IMR-90 (cell line): Measurements from ENCODE around the gene CNTN4. TPM values are rescaled to one million over a fixed set of nuclear protein-coding genes. Genes with fewer than 3 reads are reported as not detected.

Experiments
- ATAC-seq: fragments of 200-7000 bp; cut with Tn5 transposase; 2 replicates; pipeline ENCODE4 v1.9.1; 2020; ENCODE audit warnings: low read depth, mild to moderate bottlenecking, moderate library complexity
- BruUV-seq: library from RNA; stranded (reverse); fragments of 400-500 nt; replicated peaks from 2 replicates; lab custom pipeline; 2021; lab: Mats Ljungman, UMichigan
- CTCF ChIA-PET: fragments of 300-600 bp; formaldehyde crosslinking; extraction: SDS; loops from one replicate; lab custom pipeline; 2021; ENCODE audit warnings: antibody characterized with exemption; lab: Yijun Ruan, JAX
- POLR2A ChIA-PET: fragments of 300-600 bp; sonication (Branson Sonifier 250); formaldehyde crosslinking; loops from one replicate; lab custom pipeline; 2022; ENCODE audit warnings: antibody characterized with exemption; ENCODE audit not compliant: unreplicated experiment; lab: Charles Lee
- DNase-seq: peaks from one replicate; pipeline ENCODE4 v3.0.0; 2013
- H2AFZ ChIP-seq: replicated peaks from 2 replicates; pipeline ENCODE3; 2013; ENCODE audit warnings: low read length, mild to moderate bottlenecking; ENCODE audit not compliant: poor library complexity
- H2AK5ac ChIP-seq: 2 replicates; pipeline ENCODE4 v1.6.1; 2013; ENCODE audit warnings: low read depth, low read length, inconsistent platforms
- H2AK9ac ChIP-seq: replicated peaks from 2 replicates; pipeline ENCODE3; 2013; ENCODE audit warnings: mild to moderate bottlenecking, low read depth, low read length, moderate library complexity; ENCODE audit not compliant: poor library complexity
- H2BK120ac ChIP-seq: 2 replicates; pipeline ENCODE4 v1.6.1; 2013; ENCODE audit warnings: low read depth, low read length, inconsistent platforms
- H2BK15ac ChIP-seq: 3 replicates; pipeline ENCODE4 v1.6.1; 2013; ENCODE audit warnings: low read depth, low read length, inconsistent platforms
- H2BK20ac ChIP-seq: 2 replicates; pipeline ENCODE4 v1.6.1; 2013; ENCODE audit warnings: low read depth, mild to moderate bottlenecking, inconsistent platforms, low read length, moderate library complexity
- H2BK5ac ChIP-seq: 2 replicates; pipeline ENCODE4 v1.6.1; 2013; ENCODE audit warnings: mild to moderate bottlenecking, low read depth, low read length, inconsistent platforms; ENCODE audit not compliant: poor library complexity, severe bottlenecking
- H3K14ac ChIP-seq: replicated peaks from 2 replicates; pipeline ENCODE4 v1.6.1; 2013; ENCODE audit warnings: low read depth, low read length, inconsistent platforms
- H3K18ac ChIP-seq: 2 replicates; pipeline ENCODE4 v1.6.1; 2013; ENCODE audit warnings: low read depth, low read length, control low read depth
- H3K23ac ChIP-seq: 2 replicates; pipeline ENCODE4 v1.6.1; 2013; ENCODE audit warnings: low read depth, low read length, inconsistent platforms
- H3K27ac ChIP-seq: 2 replicates; pipeline ENCODE4 v1.5.1; 2013; ENCODE audit warnings: mild to moderate bottlenecking, control low read depth, low read length; ENCODE audit not compliant: insufficient read depth
- H3K27me3 ChIP-seq: 2 replicates; pipeline ENCODE4 v1.6.1; 2013; ENCODE audit warnings: low read length; ENCODE audit not compliant: control insufficient read depth, insufficient read depth
- H3K36me3 ChIP-seq: 2 replicates; pipeline ENCODE4 v1.6.1; 2013; ENCODE audit warnings: low read length, mixed read lengths; ENCODE audit not compliant: control insufficient read depth, insufficient read depth
- H3K4ac ChIP-seq: 2 replicates; pipeline ENCODE4 v1.6.1; 2013; ENCODE audit warnings: low read depth, low read length, inconsistent platforms
- H3K4me1 ChIP-seq: 2 replicates; pipeline ENCODE4 v1.6.1; 2013; ENCODE audit warnings: low read length, mixed read lengths; ENCODE audit not compliant: control insufficient read depth, insufficient read depth
- H3K4me2 ChIP-seq: 2 replicates; pipeline ENCODE4 v1.6.1; 2013; ENCODE audit warnings: low read depth, mild to moderate bottlenecking, control low read depth, low read length, moderate library complexity
- H3K4me3 ChIP-seq: 2 replicates; pipeline ENCODE4 v1.5.1; 2013; ENCODE audit warnings: low read depth, mild to moderate bottlenecking, control low read depth, low read length, moderate library complexity; ENCODE audit not compliant: insufficient read depth
- H3K56ac ChIP-seq: 2 replicates; pipeline ENCODE4 v1.6.1; 2013; ENCODE audit warnings: low read length, inconsistent platforms; ENCODE audit not compliant: insufficient read depth; ENCODE audit errors: extremely low read depth
- H3K79me1 ChIP-seq, 2 experiments: 2 replicates each; pipeline ENCODE4 v1.6.1; 2013; ENCODE audit warnings: low read length in 2 of 2, inconsistent platforms in 1 of 2, low read depth in 1 of 2
- H3K9ac ChIP-seq: 2 replicates; pipeline ENCODE4 v1.6.1; 2013; ENCODE audit warnings: low read depth, low read length, control low read depth
- H3K9me1 ChIP-seq: 2 replicates; pipeline ENCODE4 v1.6.1; 2013; ENCODE audit warnings: low read length, inconsistent platforms; ENCODE audit not compliant: insufficient read depth
- H3K9me3 ChIP-seq: 2 replicates; pipeline ENCODE4 v1.6.1; 2013; ENCODE audit warnings: low read length; ENCODE audit not compliant: control insufficient read depth, insufficient read depth
- H4K20me1 ChIP-seq: 2 replicates; pipeline ENCODE4 v1.6.1; 2013; ENCODE audit warnings: low read length, inconsistent platforms; ENCODE audit not compliant: insufficient read depth
- H4K5ac ChIP-seq: 2 replicates; pipeline ENCODE4 v1.6.1; 2013; ENCODE audit warnings: mild to moderate bottlenecking, low read depth, low read length, control low read depth
- H4K8ac ChIP-seq, 2 experiments: 2 replicates each; pipeline ENCODE4 v1.6.1; 2013; ENCODE audit warnings: low read depth in 2 of 2, low read length in 2 of 2, control low read depth in 1 of 2, inconsistent platforms in 1 of 2
- H4K91ac ChIP-seq: 2 replicates; pipeline ENCODE4 v1.6.1; 2013; ENCODE audit warnings: low read depth, low read length, inconsistent platforms; ENCODE audit not compliant: insufficient read depth
- BHLHE40 ChIP-seq: fragments of 150-350 bp; IDR thresholded peaks from 2 replicates; pipeline ENCODE4 v1.6.1; 2016; ENCODE audit warnings: mild to moderate bottlenecking, low read depth, low read length
- CEBPB ChIP-seq: IDR thresholded peaks from 2 replicates; pipeline ENCODE4 v1.6.1; 2012; ENCODE audit warnings: low read depth, low read length, improper control_type of control experiment
- CHD1 ChIP-seq: IDR thresholded peaks from 2 replicates; pipeline ENCODE4 v1.6.1; 2012; ENCODE audit warnings: low read depth, low read length, improper control_type of control experiment
- ELK1 ChIP-seq: fragments of 150-350 bp; IDR thresholded peaks from 2 replicates; pipeline ENCODE4 v1.6.1; 2016; ENCODE audit warnings: low read depth, mild to moderate bottlenecking, low read length, moderate library complexity, borderline replicate concordance
- FOS ChIP-seq: fragments of 150-350 bp; IDR thresholded peaks from 2 replicates; pipeline ENCODE4 v1.6.1; 2016; ENCODE audit warnings: low read depth, low read length
- MAFK ChIP-seq: IDR thresholded peaks from 2 replicates; pipeline ENCODE4 v1.6.1; 2012; ENCODE audit warnings: low read depth, low read length, improper control_type of control experiment
- MAZ ChIP-seq: IDR thresholded peaks from 2 replicates; pipeline ENCODE4 v1.6.1; 2012; ENCODE audit warnings: low read depth, mild to moderate bottlenecking, low read length, improper control_type of control experiment, moderate library complexity, borderline replicate concordance
- MXI1 ChIP-seq: IDR thresholded peaks from 2 replicates; pipeline ENCODE4 v1.6.1; 2012; ENCODE audit warnings: low read depth, mild to moderate bottlenecking, low read length, moderate library complexity, borderline replicate concordance
- NFE2L2 ChIP-seq: fragments of 150-350 bp; IDR thresholded peaks from 2 replicates; pipeline ENCODE4 v1.6.1; 2016; ENCODE audit warnings: low read depth, mild to moderate bottlenecking, low read length
- POLR2A ChIP-seq: IDR thresholded peaks from 2 replicates; pipeline ENCODE4 v1.6.1; 2012; ENCODE audit warnings: mild to moderate bottlenecking, low read depth, low read length
- RAD21 ChIP-seq: IDR thresholded peaks from 2 replicates; pipeline ENCODE4 v1.6.1; 2012; ENCODE audit warnings: low read length, improper control_type of control experiment
- RCOR1 ChIP-seq: IDR thresholded peaks from 2 replicates; pipeline ENCODE4 v1.6.1; 2012; ENCODE audit warnings: mild to moderate bottlenecking, low read length, improper control_type of control experiment; ENCODE audit not compliant: insufficient replicate concordance
- RFX5 ChIP-seq: IDR thresholded peaks from 2 replicates; pipeline ENCODE4 v1.8.0; 2012; ENCODE audit warnings: low read depth, mild to moderate bottlenecking, low read length, moderate library complexity
- SMC3 ChIP-seq: fragments of 150-350 bp; IDR thresholded peaks from 2 replicates; pipeline ENCODE4 v1.6.1; 2016; ENCODE audit warnings: low read depth, mild to moderate bottlenecking, antibody characterized with exemption, low read length, moderate library complexity
- WGBS, 2 experiments: methylation state at CpG; one replicate each; pipeline versions ENCODE4 v1.1.5 to v1.1.7; 2013; ENCODE audit warnings: missing lambda C conversion rate in 2 of 2; ENCODE audit not compliant: insufficient read length in 1 of 2; ENCODE audit errors: extremely low coverage in 2 of 2; 5-methylcytosine and 5-hydroxymethylcytosine counted together
- dilution Hi-C: fragments of 300-500 bp; cut with HindIII; formaldehyde crosslinking; loops from one replicate; pipeline ENCODE4 v1.14.3; 2018; ENCODE audit warnings: low sequenced_read_pairs; ENCODE audit not compliant: unreplicated experiment
- in situ Hi-C: fragments of 300-500 bp; cut with MboI; formaldehyde crosslinking; loops from 3 replicates; pipeline ENCODE4 v1.14.3; 2019; ENCODE audit warnings: low sequenced_read_pairs, inconsistent platforms, mixed read lengths
- intact Hi-C: fragments of 100-400 bp; cut with micrococcal nuclease; formaldehyde crosslinking; loops from 2 replicates; pipeline ENCODE4 v1.10.0; 2022
- polyA plus RNA-seq, 3 experiments: library from polyadenylated mRNA; depleted of rRNA; stranded (reverse); fragments of >200 nt; gene quantifications; 2 replicates each; pipeline ENCODE4 v1.2.3, GENCODE V29; 2012; ENCODE audit warnings: low replicate concordance in 1 of 3
- total RNA-seq: library from RNA; depleted of rRNA; stranded (reverse); fragments of >200 nt; gene quantifications from 2 replicates; pipeline ENCODE4 v1.2.3, GENCODE V29; 2012
- TF ChIP-seq, protein P1 (sequence below): conservative IDR thresholded peaks from 2 replicates; pipeline ENCODE4 v1.5.1; 2012; ENCODE audit warnings: mild to moderate bottlenecking, low read depth, low read length, improper control_type of control experiment
- TF ChIP-seq, protein P2 (sequence below): fragments of 150-350 bp; IDR thresholded peaks from 2 replicates; pipeline ENCODE4 v1.6.1; 2017; ENCODE audit warnings: mild to moderate bottlenecking, antibody characterized with exemption, low read length, low read depth

The CNTN4 gene
- total and polyA plus RNA-seq, 2 of the 4 experiments (the other 2 are of a cell fraction), result under 0.01 TPM; not detected in 1

DNA sequence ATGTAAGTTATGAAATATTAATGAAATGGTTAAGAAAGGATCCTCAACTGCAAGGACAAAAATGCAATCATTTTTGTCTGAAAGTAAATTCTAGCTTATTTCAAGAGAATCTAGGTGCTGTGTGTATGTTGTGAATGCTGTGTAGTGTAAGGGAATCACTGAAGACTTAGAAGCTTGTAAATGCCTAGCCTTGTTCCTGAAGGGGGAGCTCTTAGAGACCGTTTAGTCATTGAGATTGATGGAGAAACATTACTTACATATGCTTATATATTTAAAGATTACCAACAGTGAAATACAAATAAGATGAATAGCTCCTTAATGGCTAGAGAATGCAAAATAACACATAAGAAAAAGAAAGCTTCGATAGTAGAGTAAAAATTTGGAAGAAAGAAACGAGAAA lies 67.9 kb downstream of the CNTN4 start:
- Histone ChIP-seq H3K27ac (no peak overlapping the region), H2AK5ac (no peak overlapping the region), H2BK5ac (no peak overlapping the region), H3K56ac (no peak overlapping the region), H3K4me1 (no peaks in the 10 kb centered on the region), H2AFZ (no peak overlapping the region), H3K18ac (no peak overlapping the region), H3K4me3 (no peak overlapping the region), H3K9ac (no peak overlapping the region), H2BK20ac (no peak overlapping the region), H3K23ac (no peak overlapping the region), H4K5ac (no peak overlapping the region), H3K9me1 (no peaks in the 10 kb centered on the region), H2BK120ac (no peak overlapping the region), H4K91ac (no peak overlapping the region), H3K4me2 (no peak overlapping the region), H3K4ac (no peak overlapping the region), H4K8ac (no peak overlapping the region), H3K36me3 (no peaks in the 10 kb centered on the region), H4K20me1 (no peaks in the 10 kb centered on the region), H3K79me1 (no peaks in the 10 kb centered on the region), H3K27me3 (no peaks in the 10 kb centered on the region), H2BK15ac (no peak overlapping the region), H3K9me3 (peaks cover 4% of the 10 kb centered on the region; the same call in 1 of the 2 replicates), H3K14ac (no peak overlapping the region), H2AK9ac (no peak overlapping the region)
- ATAC-seq (no peak), DNase-seq (no peak)
- WGBS, 2 experiments, result no CpG with 5 or more reads among the region's 3 CpGs
- in situ Hi-C loops (no loop called here), intact Hi-C loops (no loop called here), dilution Hi-C loops (no loop called here)
- POLR2A ChIA-PET, result no interaction called here
- no TSS peak for BruUV-seq
- CTCF ChIA-PET, result no interaction called here
- TF ChIP-seq RCOR1 (no peak), MAZ (no peak), MAFK (no peak), RFX5 (no peak), POLR2A (no peak), RAD21 (no peak), MXI1 (no peak), NFE2L2 (no peak), ELK1 (no peak), FOS (no peak), CHD1 (no peak), SMC3 (no peak), BHLHE40 (no peak), CEBPB (no peak)
- TF ChIP-seq, protein P1, sequence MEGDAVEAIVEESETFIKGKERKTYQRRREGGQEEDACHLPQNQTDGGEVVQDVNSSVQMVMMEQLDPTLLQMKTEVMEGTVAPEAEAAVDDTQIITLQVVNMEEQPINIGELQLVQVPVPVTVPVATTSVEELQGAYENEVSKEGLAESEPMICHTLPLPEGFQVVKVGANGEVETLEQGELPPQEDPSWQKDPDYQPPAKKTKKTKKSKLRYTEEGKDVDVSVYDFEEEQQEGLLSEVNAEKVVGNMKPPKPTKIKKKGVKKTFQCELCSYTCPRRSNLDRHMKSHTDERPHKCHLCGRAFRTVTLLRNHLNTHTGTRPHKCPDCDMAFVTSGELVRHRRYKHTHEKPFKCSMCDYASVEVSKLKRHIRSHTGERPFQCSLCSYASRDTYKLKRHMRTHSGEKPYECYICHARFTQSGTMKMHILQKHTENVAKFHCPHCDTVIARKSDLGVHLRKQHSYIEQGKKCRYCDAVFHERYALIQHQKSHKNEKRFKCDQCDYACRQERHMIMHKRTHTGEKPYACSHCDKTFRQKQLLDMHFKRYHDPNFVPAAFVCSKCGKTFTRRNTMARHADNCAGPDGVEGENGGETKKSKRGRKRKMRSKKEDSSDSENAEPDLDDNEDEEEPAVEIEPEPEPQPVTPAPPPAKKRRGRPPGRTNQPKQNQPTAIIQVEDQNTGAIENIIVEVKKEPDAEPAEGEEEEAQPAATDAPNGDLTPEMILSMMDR, result no peak
- TF ChIP-seq, protein P2, sequence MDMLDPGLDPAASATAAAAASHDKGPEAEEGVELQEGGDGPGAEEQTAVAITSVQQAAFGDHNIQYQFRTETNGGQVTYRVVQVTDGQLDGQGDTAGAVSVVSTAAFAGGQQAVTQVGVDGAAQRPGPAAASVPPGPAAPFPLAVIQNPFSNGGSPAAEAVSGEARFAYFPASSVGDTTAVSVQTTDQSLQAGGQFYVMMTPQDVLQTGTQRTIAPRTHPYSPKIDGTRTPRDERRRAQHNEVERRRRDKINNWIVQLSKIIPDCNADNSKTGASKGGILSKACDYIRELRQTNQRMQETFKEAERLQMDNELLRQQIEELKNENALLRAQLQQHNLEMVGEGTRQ, result no peak
